GM12873 (cell line): ENCODE results near the gene FBXO3.

Experiments used
- TF ChIP-seq, protein P1 (sequence below): IDR thresholded peaks from 2 replicates; pipeline ENCODE4 v1.5.1; 2012; ENCODE audit warnings: low read depth, mild to moderate bottlenecking, moderate library complexity, low read length, control low read depth; ENCODE audit not compliant: insufficient read depth; ENCODE audit errors: missing control alignments

Gene FBXO3

DNA sequence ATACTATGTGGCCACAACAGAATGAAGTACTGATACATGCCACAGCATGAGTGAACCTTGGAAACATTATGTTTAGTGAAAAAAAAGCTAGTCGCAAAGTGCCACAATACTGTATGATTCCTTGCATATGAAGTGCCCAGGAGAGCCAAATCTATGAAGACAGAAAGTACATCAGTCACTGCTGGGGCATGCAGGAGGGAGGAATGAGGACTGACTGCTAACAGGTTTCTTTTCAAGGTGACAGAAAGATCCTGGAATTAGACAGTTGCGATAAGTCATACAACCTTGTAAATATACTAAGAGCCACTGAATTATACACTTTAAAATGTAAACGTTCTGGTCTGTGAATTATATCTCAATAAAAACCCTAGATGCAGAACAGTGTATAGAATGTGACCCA is 61.9 kb downstream of the FBXO3 start:
- TF ChIP-seq, protein P1, sequence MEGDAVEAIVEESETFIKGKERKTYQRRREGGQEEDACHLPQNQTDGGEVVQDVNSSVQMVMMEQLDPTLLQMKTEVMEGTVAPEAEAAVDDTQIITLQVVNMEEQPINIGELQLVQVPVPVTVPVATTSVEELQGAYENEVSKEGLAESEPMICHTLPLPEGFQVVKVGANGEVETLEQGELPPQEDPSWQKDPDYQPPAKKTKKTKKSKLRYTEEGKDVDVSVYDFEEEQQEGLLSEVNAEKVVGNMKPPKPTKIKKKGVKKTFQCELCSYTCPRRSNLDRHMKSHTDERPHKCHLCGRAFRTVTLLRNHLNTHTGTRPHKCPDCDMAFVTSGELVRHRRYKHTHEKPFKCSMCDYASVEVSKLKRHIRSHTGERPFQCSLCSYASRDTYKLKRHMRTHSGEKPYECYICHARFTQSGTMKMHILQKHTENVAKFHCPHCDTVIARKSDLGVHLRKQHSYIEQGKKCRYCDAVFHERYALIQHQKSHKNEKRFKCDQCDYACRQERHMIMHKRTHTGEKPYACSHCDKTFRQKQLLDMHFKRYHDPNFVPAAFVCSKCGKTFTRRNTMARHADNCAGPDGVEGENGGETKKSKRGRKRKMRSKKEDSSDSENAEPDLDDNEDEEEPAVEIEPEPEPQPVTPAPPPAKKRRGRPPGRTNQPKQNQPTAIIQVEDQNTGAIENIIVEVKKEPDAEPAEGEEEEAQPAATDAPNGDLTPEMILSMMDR, result no peak

DNA sequence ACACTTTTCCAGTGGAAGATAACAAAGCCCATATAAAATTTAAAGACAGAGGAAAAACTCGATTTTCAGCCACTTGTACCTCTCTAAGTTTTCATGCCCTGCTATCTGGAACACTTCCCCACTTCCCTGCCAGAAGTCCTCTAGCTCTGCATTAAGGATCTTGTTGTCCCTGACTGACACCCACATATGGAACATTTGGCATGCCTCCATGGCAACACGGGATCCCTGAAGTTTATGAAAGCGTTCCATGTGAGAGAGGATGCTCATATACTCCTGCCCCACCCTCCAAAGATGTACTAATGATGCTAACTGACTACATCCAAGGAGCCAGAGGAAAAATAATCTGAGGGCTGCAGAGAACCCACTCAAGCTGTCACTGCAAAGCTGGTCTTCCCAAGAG is 64.9 kb downstream of the FBXO3 start:
- TF ChIP-seq, protein P1, result no peak

DNA sequence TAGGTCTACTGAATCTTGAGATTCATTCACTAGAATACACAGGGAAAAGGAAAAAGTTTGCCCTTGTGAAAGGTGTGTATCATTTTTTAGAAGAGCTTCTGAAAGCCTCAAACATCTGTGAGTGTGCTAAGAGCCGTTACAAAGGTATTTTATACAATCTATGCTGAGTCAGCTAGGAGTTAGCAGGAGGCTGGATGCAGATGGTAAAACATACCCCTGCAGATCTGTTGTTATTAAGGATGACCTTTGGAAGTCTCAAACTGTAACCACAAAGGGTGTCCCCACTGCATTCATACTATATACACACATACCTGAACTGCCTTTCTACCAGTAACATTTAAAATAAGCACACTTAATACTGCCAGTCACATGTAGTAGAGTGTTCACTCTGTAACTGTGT is 65.3 kb downstream of the FBXO3 start:
- TF ChIP-seq, protein P1, result no peak

DNA sequence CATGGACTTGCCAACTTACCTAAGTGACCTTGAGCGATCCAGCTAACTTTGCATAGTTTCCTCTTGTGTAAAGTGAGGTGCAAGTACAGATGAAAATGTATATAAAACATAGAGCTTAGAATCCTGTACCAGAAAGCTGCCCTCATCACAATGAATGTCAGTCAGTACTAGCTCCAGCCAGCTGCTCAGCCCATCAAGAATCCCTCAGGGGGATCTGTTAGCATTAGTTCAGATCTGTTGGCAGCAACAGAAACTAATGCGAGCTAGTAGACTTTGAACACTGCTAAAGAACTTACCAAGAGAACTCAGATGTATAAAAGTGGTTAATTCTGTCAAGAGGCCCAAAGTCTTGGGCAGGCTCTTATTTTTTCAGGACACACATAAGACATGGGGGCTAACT is 67.4 kb downstream of the FBXO3 start:
- TF ChIP-seq, protein P1, result no peak

DNA sequence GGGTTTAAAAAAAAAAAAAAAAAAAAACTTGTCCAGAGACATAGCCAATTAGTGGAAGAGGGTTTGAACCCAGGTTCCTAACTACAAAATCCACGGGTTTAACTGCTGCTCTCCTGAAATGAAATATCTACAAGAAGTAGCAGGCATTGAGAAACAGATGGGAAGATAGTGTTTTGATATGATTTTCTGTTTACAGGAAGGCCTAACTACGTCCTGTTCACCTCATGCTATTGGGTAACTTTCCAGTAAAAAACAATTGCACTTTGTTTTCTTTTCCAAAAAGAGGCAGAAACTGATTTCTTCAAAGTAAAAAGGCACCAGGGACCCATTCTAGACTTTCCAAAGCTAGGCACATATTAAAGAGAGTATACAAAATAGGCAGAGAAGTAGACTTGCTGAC is 67.8 kb downstream of the FBXO3 start:
- TF ChIP-seq, protein P1, result no peak

DNA sequence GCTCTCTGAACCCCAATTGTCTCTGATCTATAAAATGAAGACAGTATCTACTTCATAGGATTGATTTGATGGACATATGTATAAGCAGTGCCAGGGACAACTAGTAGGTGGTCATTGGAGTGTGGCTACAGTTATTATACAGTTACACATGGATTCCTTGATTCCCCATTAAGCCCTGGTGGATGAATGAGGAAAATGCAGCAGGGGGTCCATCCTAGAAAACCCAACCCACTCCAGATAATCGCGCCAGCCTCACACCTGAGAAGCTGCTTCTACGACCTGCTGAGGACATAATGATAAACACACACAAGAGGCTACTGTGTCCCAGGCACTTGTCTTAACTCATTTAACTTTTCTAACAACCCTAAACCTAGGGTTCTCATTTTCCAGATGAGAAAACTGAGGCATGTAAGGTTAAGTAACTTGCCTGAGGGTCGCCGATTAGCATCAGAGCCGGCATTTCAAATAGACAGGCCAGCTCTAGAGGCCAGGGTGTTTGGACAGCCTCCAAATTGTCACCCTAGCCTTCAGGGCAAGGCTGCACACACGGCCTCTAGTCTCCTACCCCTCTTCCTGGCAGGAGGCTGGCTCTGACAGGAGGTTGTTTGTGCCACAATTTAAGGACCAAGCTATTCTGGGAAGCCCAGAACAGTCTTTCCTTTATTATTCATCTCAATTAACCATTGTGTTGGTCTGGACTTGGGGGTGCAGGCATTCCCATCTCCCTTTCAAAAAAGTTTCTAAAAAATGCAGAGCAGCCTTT is 69.9 kb downstream of the FBXO3 start:
- TF ChIP-seq, protein P1, result no peak

DNA sequence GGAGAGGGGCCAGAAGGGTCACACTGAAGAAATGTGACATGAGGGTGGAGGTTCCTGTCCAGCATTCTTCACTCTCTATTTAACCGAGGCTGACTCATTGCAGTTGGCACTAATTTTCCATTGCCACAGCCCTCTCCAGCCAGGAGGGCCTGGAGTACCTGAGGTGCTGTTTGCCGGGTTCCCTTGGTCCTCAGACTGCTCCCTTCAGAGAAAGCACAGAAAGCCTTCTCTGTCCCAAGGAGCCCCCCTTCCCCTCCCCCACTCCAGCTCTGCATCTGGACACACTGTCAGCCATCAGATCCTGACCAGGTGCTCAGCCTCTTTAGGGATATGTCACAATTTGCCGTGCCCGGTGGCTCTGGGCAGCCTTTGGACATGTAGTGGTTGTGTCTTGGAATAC is 70.5 kb downstream of the FBXO3 start:
- TF ChIP-seq, protein P1, result no peak
